Left ventricle myocardium inferior (tissue), 1 donor: ENCODE measurements around the gene PLP1. TPM values are rescaled to one million over a fixed set of nuclear protein-coding genes. Genes with fewer than 3 reads are reported as not detected.

Source experiments
- DNase-seq: peaks from one replicate; pipeline ENCODE4 v3.0.0-alpha.2; 2020
- H3K27ac ChIP-seq: fragments of 200-600 bp; replicated peaks from 2 replicates; pipeline ENCODE4 v1.8.0; 2021
- H3K27me3 ChIP-seq: fragments of 200-600 bp; 2 replicates; pipeline ENCODE4 v1.8.0; 2021; ENCODE audit warnings: low read depth
- H3K36me3 ChIP-seq: fragments of 200-600 bp; 2 replicates; pipeline ENCODE4 v1.8.0; 2021
- H3K4me1 ChIP-seq: fragments of 200-600 bp; 2 replicates; pipeline ENCODE4 v1.8.0; 2021
- H3K4me3 ChIP-seq: fragments of 200-600 bp; 2 replicates; pipeline ENCODE4 v1.8.0; 2021; ENCODE audit warnings: mild to moderate bottlenecking, moderate library complexity
- H3K9me3 ChIP-seq: fragments of 200-600 bp; replicated peaks from 2 replicates; pipeline ENCODE4 v1.8.0; 2021
- CTCF ChIP-seq: fragments of 200-600 bp; IDR thresholded peaks from 2 replicates; pipeline ENCODE4 v1.8.0; 2021; ENCODE audit warnings: antibody characterized with exemption, mild to moderate bottlenecking, borderline replicate concordance
- intact Hi-C: fragments of 100-400 bp; cut with micrococcal nuclease; formaldehyde crosslinking; loops from one replicate; pipeline ENCODE4 v1.11.0; 2022
- total RNA-seq: library from RNA; stranded (reverse); fragmentation: NEBNext Ultra II Directional; extraction: Animal tissue kit (Norgen Biotek cat#: 25700); gene quantifications from one replicate; pipeline ENCODE4 v1.2.1, GENCODE V29; 2021
- donor health status: DM: no; HTN: yes; CAD: no; lungs with severe emphysema.

The PLP1 gene
- total RNA-seq, 1 donor from 2014 or later = 7.0 TPM

GRCh38 chrX:103773445-103773844 lies 3.2 kb upstream of the PLP1 start:
- no peaks in the 10 kb centered on the region for H3K36me3 ChIP-seq
- H3K27ac ChIP-seq = no peak overlapping the region
- H3K9me3 ChIP-seq = no peaks in the 10 kb centered on the region
- H3K27me3 ChIP-seq = no peaks in the 10 kb centered on the region
- DNase-seq = no peak
- no peak for TF ChIP-seq CTCF
- intact Hi-C loops = no loop called here
- no peak overlapping the region for H3K4me3 ChIP-seq
- H3K4me1 ChIP-seq = no peaks in the 10 kb centered on the region

- no peaks in the 10 kb centered on the region for H3K4me1 ChIP-seq
- H3K4me3 ChIP-seq = no peak overlapping the region
- TF ChIP-seq CTCF = peak; percentile 54
- no peak overlapping the region for H3K27ac ChIP-seq
- no peaks in the 10 kb centered on the region for H3K9me3 ChIP-seq
- no peak for DNase-seq
- no peaks in the 10 kb centered on the region for H3K27me3 ChIP-seq
- intact Hi-C loops = no loop called here
- H3K36me3 ChIP-seq = no peaks in the 10 kb centered on the region
These were observed 2.5 kb upstream of the PLP1 start for GRCh38 chrX:103774070-103774642.

- Histone ChIP-seq H3K36me3 (no peaks in the 10 kb centered on the region), H3K27ac (no peak overlapping the region)
- no peak for DNase-seq
These were observed 2.6 kb downstream of the PLP1 start for GRCh38 chrX:103779141-103779789.

GRCh38 chrX:103780336-103781061 lies 3.9 kb downstream of the PLP1 start:
- intact Hi-C loops = no loop called here

More at GRCh38 chrX:103779141-103779789, 2.6 kb downstream of the PLP1 start:
- Histone ChIP-seq H3K27me3 (no peaks in the 10 kb centered on the region), H3K9me3 (no peaks in the 10 kb centered on the region), H3K4me1 (no peaks in the 10 kb centered on the region), H3K4me3 (no peak overlapping the region)
- no peak for TF ChIP-seq CTCF
- intact Hi-C loops = no loop called here

GRCh38 chrX:103781062-103781402 lies 4.4 kb downstream of the PLP1 start:
- Histone ChIP-seq H3K27me3 (no peaks in the 10 kb centered on the region), H3K4me3 (no peak overlapping the region), H3K27ac (no peak overlapping the region), H3K4me1 (no peaks in the 10 kb centered on the region), H3K9me3 (no peaks in the 10 kb centered on the region), H3K36me3 (no peaks in the 10 kb centered on the region)
- intact Hi-C loops = no loop called here
- TF ChIP-seq CTCF = no peak
- DNase-seq = no peak

More at GRCh38 chrX:103780336-103781061, 3.9 kb downstream of the PLP1 start:
- H3K9me3 ChIP-seq = no peaks in the 10 kb centered on the region
- H3K27me3 ChIP-seq = no peaks in the 10 kb centered on the region
- TF ChIP-seq CTCF = no peak
- no peaks in the 10 kb centered on the region for H3K4me1 ChIP-seq
- no peak overlapping the region for H3K4me3 ChIP-seq
- no peaks in the 10 kb centered on the region for H3K36me3 ChIP-seq
- DNase-seq = no peak
- H3K27ac ChIP-seq = no peak overlapping the region
